Cerebellar nuclear complex (tissue), 1 donor: ENCODE data around the gene MRPL30.
"Not testable (repeated sequence)": the region's sequence is repeated elsewhere in the genome, so short reads cannot be mapped to it uniquely, and the experiment has no call there.

Experiments
- DNase-seq, 2 experiments: peaks; one replicate each; lab custom pipeline; 2025; lab: John Stamatoyannopoulos, UW

MRPL30 gene

DNA sequence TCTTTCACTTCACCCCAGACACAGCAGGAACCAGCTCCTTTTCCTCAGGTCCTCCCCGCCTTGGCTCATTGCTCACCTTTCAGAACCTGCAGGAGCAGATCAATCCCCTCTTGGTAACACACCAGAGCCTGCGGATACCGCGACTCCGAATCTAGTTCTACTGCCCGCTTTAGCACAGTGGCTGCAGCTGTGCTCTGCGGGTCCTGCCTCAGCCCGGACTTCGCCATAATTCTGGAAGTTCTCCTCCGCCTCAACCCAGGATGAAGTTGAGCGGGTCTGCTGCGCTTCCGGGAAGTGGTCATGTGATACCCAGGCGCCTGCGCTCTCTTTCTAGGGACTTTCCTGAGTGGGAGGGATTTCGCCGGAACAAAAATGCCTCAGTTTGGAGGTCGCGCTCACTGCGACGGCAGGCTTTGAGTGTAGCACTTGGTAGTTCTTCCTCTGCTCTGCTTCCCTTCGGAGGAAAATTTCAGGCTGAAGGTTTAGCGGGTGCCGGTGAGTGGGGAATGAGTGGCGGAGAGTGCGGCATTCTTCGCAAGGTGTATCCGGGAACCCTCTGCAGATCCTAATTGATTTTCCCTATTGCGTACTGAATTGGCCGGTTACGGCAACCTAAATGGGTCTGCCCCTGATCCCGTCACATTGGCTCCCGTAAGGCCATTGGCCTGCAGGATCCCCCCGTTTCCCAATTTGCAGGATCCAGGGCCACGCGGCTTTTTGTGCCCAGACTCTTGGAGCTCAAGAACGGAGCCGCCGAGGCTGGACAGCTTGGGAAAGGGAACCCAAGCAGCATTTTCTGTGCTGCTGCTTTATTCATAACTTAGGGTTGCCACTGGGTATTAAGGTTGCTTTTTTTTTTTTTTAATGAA lies at the start of gene MRPL30, which contains the start of gene MITD1:
Gene MRPL30 (plus strand): TSS at position 430 of the 869 bp plus-strand sequence. CDS start 5,020 bp downstream, outside the sequence.
Gene MITD1 (minus strand): TSS at position 304 of the 869 bp plus-strand sequence. CDS start 77 bp downstream, at position 227.
- DNase-seq: peak; percentile 16 to 67

DNA sequence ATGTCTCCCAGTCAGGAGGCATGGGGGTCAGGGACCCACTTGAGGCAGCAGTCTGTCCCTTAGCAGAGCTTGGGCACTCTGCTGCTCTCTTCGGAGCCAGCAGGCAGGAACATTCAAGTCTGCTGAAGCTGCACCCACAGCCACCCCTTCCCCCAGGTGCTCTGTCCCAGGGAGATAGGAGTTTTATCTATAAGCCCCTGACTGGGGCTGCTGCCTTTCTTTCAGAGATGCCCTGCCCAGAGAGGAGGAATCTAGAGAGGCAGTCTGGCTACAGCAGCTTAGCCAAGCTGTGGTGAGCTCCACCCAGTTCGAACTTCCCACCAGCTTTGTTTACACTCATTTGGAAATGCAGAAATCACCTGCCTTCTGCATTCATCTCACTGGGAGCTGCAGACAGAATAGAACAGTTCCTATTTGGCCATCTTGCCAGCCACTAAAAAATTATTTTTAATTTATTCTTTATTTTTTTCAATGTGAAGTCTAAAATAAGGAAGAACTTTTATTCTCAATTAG lies 45.9 kb upstream of the MRPL30 start:
- DNase-seq: not testable (repeated sequence)

DNA sequence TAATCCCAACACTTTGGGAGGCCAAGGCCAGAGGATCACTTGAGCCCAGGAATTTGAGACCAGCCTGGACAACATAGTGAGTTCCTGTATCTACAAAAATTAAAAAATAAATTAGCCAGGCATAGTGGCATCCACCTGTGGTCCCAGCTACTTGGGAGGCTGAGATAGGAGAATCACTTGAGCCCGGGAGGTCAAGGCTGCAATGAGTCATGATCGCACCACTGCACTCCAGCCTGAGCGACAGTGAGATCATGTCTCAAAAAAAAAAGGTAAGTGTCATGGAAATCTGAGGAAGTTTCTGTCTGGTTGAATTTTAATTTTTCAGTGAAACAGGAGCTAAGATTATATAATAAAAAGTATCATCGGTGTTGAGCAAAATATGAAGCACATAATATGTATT lies 42.0 kb upstream of the MRPL30 start:
- DNase-seq: no peak

DNA sequence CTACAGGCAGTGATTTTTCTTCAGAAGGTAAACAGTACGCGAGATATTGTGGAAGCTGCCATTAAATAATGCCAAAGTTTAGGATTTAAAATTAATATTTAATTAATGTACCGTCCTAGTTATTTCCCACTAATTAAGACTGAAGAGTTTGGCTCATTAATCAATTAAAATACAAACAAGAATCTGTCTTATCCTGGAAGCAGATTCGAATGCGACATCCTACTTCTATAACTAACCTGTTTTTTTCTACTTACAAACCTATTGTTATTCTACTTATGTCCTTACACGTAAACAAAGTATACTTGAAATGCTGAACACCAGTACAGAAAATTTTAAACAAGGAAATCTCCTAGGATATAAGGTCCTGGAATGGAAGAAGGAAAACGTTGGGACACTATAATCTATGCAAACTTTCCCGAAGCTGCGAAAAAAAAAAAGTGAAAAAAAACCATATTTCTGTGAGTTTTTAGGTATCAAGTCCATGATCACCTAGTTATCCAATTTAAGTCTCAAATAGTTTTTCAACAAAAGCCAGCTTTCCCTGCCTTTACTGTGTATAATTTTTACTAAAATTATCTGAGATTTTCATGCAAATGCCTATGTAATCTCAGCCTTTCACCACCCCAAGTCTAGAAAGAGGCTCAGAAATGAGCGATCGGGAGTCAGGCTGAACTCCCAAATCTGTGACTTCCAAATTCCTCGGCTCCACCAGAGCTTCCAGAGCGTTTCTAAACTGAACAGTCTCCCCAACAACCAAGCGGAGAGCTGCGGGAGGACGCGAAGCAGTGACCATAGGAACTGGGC lies 40.7 kb upstream of the MRPL30 start:
- no peak for DNase-seq

DNA sequence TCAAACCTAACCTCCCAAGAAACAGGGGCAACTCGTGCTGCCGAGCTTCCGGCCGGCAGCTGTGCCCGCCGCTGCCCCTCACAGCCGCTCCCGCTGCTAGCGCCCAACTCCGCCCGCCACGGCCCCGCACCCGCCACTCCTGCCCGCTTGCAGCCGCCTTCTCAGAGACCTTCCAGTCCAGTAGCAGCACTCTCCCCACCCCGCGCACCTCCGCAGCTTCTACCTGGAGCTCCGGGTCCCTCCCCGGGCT lies 40.2 kb upstream of the MRPL30 start:
- DNase-seq: no peak

DNA sequence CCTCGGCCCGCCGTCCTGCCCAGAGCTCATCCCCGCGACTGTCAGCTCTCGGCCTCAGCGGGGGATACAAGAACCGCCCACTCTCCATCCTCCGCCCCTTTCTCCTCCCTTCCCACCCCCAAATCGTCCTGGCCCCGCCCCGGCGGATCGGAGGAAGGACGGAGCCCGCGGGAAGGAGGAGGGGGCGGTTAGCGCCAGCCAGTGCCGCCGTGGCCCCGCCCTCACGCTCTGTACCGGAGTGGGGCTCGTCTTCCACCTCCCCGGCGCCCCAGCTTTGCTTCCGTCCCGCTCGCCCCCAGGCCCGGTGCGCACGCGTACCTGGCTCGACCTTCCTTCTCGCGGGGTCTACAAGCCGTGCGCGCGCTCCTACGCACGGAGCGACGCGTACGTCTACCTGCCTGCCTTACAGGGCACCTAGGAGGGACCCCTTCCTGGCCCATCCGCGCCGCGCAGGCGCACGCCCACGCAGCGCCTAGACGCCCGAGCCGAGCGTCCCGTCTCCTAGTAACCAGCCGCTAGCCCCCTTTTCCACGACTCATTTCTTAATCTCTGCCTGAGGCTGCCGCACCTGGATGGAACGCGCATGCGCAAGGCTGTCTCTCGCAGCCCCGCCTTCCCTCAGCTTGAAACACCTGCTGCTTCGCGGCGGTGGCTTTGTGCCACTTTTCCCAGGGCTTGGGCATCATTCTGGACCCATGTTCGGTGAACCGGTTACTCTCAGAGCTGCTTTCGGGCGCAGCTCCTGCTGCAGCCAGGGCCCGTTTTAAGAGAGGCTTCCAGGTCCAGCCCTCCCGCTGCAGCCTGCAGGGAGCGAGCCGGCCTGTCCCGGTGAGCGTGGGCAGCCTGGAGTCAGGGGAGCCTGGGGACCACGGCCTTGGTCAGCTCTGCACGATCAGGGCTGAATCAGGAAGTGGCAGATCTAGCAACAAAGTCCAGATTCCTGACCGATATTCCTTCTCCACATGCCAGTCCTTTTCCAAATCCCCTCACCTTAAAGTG lies 39.6 kb upstream of the MRPL30 start, which contains the start of gene C2orf15:
Gene C2orf15 (plus strand): TSS at position 598 of the 999 bp plus-strand sequence. CDS start 8,852 bp downstream, outside the sequence.
- DNase-seq: peak; percentile 84 to 95

DNA sequence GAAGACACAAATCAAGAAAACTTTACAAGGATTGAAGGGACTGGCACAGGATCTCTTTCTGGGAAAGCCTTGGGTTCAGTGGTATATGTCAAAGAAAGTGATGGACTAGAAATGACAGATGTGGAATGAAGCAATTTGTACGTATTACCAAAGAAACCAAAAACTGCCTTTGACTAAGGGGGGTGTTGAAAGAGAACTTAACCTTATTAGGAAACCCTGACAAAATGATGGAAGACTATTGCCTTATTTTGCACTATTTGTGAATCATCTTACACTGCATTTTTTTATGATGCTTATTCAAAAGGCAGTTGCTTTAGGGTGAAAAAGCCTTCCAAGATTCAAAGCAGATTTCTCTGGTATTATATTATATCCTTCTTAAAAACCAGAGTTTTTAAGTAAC lies 30.3 kb upstream of the MRPL30 start:
- no peak for DNase-seq

DNA sequence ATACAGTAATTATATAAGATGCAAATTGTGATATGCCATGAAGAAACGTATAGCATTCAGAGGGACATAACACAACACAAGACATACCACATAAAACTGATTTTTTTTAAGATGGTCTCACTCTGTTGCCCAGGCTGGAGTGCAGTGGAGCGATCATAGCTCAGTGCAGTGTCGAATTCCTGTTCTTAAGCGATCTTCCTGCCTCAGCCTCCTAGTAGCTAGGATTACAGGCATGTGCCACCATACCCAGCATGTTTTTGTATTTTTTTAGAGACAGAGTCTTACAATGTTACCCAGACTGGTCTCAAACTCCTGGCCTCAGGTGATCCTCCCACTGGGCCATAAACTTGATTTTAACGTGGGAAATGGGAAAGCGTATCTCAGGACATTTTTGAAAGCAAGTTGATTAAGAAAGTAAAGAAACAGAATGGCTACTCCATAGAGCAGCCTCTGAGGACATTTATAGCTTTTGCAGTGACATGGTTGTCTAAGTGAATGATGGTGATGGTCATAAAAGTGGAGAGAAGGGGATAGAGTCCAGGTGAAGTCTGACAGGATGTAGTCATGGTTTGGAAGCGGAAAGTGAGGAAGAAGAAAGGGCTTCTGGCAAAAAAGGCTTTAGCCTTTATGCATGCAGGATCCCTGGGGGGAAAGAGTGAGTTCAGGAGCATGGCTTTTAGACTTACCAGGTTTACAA lies 28.6 kb upstream of the MRPL30 start:
- DNase-seq: no peak

DNA sequence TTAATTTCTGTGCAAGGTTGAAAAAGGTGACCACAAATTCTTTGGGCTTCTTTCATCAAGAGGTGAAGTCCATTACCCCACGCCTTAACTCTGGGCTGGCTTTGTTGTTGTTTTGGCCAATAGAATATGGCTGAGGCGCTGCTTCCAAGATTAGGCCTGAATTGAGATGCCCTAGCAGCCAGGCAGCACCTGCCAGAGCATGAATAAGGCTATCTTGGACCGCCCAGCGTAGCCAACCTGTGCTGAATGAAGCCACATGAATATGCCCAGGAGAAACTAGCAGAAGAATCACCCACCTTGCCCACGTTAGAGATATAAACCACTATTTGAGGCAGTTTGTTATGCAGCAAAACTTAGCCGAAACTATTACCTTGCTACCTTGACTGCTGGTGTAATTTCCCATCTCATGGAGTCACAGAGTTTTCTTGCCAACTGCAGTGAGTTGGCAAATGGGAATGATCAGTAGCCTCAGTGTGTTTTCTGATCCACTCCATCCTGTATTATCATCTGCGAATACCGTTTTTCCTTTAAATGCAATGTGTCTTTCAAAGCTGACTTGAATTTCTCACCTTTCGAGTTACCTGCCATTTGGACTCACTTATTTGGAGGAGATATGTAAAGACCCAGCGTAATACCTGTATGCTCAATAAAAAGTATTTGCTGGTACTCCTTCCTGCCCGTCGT lies 26.9 kb upstream of the MRPL30 start:
- peak in 1 of 2 experiments; percentile 23 for DNase-seq

DNA sequence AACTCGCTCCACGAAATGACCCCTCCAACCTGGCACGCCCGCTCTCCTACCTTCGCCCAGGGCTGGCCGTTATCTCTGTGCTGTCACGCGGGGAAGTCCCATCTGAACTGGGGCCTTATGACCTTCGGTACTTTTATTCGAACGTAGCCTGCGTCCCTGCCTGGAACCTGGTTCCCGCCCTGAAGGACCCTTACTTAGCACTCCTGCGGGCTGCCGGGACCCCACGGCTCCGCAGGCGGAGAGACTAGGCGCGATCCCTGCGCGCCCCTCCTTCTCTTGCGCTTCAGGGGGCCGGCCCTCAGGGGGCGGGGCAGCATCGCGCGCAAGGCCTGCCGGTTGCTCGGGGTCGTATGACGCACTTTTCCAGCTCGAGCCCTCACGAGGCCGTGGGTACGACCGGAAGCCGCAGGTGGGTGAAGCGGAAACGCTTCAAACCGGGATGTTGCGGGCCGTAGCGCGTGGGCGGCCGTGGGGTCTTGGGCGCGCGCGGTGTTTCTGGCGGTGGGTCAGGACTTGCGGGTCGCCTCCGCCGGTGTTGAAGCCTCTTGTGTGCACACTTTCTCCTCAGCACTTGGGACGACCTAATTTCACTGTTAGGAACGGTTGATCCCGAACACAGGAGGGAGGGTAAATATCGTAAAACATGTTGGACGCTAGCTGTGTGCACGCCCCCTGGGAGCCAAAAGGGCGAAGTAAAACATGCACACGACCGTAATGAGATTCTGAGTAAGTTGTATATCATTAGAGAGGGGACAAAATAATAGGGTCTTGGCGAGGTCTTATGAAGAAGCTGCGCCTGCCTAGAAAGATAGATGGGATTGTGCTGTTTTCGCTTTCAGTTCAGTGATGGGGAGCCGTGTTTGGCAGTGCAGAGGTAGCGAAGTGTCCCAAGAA lies 26.1 kb upstream of the MRPL30 start, which contains the start of the genes LIPT1 and TSGA10:
Gene LIPT1 (plus strand): TSS at position 325 of the 894 bp plus-strand sequence. CDS start 6,991 bp downstream, outside the sequence.
Gene TSGA10 (minus strand): TSS at position 300 of the 894 bp plus-strand sequence. CDS start 45,503 bp downstream, outside the sequence.
- DNase-seq: peak; percentile 15 to 61

DNA sequence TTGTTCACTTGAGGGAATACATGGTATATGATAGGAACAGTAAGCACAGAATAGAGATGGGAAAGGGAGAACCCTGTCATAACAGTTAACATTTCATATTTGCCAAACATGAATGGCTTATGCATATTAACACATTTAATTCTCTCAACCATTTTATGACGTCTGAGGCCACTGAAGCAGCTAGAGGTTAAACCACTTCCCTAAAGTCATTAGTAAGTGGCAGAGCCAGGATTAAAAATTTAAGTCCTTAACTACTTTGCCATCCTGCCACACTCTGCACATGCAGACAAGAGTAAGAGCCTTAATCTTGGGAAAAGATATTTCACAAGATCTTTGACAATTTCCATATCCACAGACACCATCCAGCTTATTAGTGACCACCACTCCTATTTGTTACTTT lies 24.1 kb upstream of the MRPL30 start:
- DNase-seq: no peak

DNA sequence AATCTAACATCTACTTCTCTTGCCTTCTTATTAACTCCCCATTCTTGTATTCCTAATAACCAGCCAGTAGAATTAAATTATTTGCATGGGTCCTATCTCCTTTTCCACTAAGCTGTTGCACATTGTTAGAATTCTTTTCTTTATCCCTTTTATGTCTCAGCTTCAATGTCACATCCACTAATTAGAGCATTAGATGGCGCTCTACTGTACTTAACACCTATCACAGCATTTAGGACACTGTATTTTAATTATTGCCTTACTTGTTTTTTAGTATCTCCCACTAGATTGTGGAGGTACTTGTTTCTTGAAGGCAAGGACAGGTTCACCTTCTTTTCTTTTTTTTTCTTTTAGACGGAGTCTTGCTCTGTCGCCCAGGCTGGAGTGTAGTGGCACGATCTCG lies 22.4 kb upstream of the MRPL30 start:
- no peak for DNase-seq

DNA sequence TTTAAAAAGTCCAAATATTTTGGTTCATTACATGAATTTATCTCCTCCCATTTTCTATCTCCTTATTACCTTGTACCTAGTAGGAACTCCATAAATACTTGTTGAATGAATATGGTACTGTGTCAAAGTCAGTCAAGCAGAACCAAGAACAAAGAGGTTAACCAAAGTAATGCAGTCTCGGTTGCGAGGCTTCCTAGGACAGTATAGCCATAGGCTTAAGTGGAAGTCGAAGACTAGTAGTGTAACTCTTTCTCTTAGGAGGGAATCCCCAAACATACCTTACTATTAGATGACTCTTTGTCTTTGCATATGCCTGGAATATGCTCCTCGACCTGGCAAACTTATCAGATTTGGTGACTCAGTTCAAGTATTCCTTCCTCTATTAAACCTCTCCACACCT lies 21.4 kb upstream of the MRPL30 start:
- no peak for DNase-seq

DNA sequence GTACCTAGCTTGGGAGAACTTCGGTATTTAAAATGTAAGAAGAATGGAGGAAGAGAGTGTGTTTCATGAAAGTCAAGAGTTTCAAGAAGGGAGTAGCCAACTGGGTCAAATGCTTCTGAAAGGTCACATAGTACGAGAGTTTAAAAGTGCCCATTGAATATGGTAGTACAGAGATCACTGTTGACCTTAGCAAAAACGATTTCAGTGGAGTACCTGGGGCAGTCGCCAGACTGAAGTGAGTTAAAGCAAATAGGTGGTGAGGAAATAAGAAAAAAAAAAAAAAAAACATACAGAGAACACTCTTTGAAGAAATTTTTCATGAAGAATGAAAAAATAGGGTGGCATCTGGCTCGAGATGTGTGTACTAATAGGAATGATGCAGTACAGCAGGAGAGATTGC lies 14.8 kb upstream of the MRPL30 start:
- no peak for DNase-seq

DNA sequence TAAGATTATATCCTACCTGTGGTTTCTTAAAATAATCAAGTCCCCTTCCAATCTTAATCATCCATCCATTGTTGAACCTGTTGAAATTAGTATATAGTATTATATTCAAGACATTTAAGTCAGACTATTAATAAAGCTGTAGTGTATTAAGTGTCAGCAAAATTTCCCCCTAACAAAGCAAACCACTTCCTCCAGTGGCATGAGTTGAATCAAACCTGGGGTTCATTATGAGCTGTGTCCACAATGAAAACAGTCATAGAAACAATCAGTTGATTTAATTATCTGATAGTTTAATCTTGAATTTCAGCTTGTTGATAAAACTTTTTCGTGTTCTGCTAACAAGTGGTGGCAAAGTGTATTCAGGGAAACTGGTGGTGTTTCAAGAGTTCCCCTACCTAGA lies 11.4 kb upstream of the MRPL30 start:
- no peak for DNase-seq

DNA sequence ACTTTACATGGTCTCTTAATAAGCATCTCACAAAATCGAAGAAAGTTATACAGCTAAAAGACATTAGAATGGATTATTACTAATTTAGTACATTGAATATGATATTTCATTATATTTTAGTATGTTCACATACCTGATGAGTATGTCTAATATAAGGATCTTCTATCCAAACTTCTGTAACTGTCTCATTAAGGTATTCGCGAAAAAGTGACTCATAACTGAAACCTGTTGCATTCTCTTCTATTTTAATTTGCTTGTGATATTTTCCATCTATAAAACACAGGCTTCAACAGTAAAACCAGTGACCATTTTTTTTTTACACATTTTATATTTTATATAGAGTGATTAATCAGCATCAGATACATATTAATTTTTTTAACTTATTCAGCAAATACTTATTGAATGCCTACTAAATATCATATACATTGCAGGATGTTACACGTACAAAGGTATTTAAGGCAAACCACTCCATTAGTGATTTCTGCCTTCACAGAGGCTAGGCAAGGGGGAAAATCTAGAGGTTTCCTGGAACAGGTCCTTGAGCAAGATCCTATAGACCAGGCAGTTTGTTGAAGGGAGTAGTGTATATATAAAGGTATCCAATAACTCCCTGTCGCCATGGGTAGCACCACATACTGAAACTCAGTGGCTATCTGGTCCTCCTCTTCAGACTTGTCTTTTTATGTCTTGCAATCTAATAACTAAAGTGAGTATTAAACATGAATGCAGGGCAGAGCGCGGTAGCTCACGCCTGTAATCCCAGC lies 9.4 kb upstream of the MRPL30 start:
- DNase-seq: no peak

DNA sequence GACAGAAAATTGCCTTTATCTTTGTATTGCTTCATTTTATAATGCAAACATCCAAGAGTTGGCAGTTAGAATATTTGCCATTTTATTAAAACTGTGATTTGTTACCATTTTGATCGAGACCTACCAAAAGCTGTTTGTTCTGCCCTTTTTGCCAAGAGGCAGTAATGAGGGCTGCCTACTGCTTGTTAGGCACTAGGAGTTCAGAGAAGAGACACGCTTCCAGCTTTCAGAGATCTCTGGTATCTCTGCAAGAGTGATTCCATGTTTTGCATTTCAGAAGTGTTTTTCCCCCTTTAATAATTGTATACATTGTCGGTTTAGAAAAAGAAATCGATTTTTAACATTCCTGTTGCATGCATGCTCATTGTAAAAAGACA lies 628 bp downstream of the MRPL30 start:
- no peak for DNase-seq

DNA sequence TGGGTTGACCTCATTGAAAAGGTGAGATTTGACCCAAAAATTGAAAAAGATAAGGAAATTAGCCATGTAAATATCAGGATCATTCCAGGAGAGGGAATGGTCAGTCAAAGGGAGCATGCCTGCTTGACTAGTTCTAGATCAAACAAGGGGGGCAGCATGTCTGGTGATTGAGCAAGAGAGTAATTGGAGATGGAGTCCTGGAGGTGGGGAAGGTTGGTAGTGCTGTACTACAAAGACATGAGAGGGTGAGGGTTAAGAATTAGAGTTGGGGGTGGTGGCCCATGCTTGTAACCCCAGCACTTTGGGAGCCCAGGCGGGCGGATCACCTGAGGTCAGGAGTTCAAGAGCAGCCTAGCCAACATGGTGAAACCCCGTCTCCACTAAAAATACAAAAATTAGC lies 2.0 kb downstream of the MRPL30 start:
- no peak for DNase-seq
